GM23338 (cell line): Measurements from ENCODE around the gene PFKFB3.

ENCODE experiments used
- CREB1 ChIP-seq: fragments of 250-450 bp; sonication (Bioruptor Pico); IDR thresholded peaks from 2 replicates; pipeline ENCODE4 v1.5.0; 2020; ENCODE audit warnings: low read depth, mild to moderate bottlenecking, moderate library complexity
- EZH2 ChIP-seq: fragments of 200-600 bp; sonication (generic); IDR thresholded peaks from one replicate; pipeline ENCODE4 v1.8.0; 2017; ENCODE audit warnings: antibody characterized with exemption, mild to moderate bottlenecking, low read depth; ENCODE audit not compliant: unreplicated experiment
- EZH2phosphoT487 ChIP-seq: fragments of 200-600 bp; sonication (generic); IDR thresholded peaks from one replicate; pipeline ENCODE4 v1.8.1; 2018; ENCODE audit warnings: antibody characterized with exemption; ENCODE audit not compliant: unreplicated experiment
- JUNB ChIP-seq: IDR thresholded peaks from one replicate; pipeline ENCODE4 v1.6.1; 2016; ENCODE audit warnings: antibody characterized with exemption; ENCODE audit not compliant: unreplicated experiment
- POLR2AphosphoS5 ChIP-seq: IDR thresholded peaks from 2 replicates; pipeline ENCODE4 v1.6.1; 2016; ENCODE audit warnings: antibody characterized with exemption, low read depth
- STAT1 ChIP-seq: IDR thresholded peaks from one replicate; pipeline ENCODE4 v1.6.1; 2016; ENCODE audit warnings: antibody characterized with exemption; ENCODE audit not compliant: unreplicated experiment
- ZNF331 ChIP-seq: fragments of 250-450 bp; sonication (Bioruptor Pico); IDR thresholded peaks from 2 replicates; pipeline ENCODE4 v1.5.0; 2020; ENCODE audit warnings: low read depth, mild to moderate bottlenecking, moderate library complexity
- TF ChIP-seq, protein P1 (sequence below), 2 experiments: fragments of 200-600 bp in 1 of 2; sonication (generic) in 1 of 2; conservative IDR thresholded peaks; 2 replicates each; pipeline versions ENCODE4 v1.5.1 to v1.6.1; 2016 to 2017; ENCODE audit warnings: antibody characterized with exemption in 2 of 2, low read depth in 2 of 2, mild to moderate bottlenecking in 2 of 2, moderate library complexity in 1 of 2
- TF ChIP-seq, protein P2 (sequence below): IDR thresholded peaks from one replicate; pipeline ENCODE4 v1.6.1; 2018; ENCODE audit warnings: antibody characterized with exemption; ENCODE audit not compliant: unreplicated experiment
- TF ChIP-seq, protein P3 (sequence below): fragments of 250-450 bp; sonication (Bioruptor Pico); IDR thresholded peaks from 2 replicates; pipeline ENCODE4 v1.5.0; 2020; ENCODE audit warnings: mild to moderate bottlenecking, moderate library complexity

DNA sequence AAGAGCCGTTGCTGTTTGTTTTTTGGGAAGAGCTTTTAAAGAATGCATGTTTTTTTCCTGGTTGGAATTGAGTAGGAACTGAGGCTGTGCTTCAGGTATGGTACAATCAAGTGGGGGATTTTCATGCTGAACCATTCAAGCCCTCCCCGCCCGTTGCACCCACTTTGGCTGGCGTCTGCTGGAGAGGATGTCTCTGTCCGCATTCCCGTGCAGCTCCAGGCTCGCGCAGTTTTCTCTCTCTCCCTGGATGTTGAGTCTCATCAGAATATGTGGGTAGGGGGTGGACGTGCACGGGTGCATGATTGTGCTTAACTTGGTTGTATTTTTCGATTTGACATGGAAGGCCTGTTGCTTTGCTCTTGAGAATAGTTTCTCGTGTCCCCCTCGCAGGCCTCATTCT, 31.6 kb downstream of the PFKFB3 start:
- TF ChIP-seq CREB1 (CRISPR knock-in tag): no peak
- TF ChIP-seq, protein P1, sequence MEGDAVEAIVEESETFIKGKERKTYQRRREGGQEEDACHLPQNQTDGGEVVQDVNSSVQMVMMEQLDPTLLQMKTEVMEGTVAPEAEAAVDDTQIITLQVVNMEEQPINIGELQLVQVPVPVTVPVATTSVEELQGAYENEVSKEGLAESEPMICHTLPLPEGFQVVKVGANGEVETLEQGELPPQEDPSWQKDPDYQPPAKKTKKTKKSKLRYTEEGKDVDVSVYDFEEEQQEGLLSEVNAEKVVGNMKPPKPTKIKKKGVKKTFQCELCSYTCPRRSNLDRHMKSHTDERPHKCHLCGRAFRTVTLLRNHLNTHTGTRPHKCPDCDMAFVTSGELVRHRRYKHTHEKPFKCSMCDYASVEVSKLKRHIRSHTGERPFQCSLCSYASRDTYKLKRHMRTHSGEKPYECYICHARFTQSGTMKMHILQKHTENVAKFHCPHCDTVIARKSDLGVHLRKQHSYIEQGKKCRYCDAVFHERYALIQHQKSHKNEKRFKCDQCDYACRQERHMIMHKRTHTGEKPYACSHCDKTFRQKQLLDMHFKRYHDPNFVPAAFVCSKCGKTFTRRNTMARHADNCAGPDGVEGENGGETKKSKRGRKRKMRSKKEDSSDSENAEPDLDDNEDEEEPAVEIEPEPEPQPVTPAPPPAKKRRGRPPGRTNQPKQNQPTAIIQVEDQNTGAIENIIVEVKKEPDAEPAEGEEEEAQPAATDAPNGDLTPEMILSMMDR (conservative IDR thresholded peaks at IDR 0.05; ENCODE audit: low read depth in 2 of 2): no peak
- TF ChIP-seq STAT1: no peak
- TF ChIP-seq POLR2AphosphoS5: no peak
- no peak for TF ChIP-seq EZH2phosphoT487
- no peak for TF ChIP-seq EZH2
- TF ChIP-seq, protein P2, sequence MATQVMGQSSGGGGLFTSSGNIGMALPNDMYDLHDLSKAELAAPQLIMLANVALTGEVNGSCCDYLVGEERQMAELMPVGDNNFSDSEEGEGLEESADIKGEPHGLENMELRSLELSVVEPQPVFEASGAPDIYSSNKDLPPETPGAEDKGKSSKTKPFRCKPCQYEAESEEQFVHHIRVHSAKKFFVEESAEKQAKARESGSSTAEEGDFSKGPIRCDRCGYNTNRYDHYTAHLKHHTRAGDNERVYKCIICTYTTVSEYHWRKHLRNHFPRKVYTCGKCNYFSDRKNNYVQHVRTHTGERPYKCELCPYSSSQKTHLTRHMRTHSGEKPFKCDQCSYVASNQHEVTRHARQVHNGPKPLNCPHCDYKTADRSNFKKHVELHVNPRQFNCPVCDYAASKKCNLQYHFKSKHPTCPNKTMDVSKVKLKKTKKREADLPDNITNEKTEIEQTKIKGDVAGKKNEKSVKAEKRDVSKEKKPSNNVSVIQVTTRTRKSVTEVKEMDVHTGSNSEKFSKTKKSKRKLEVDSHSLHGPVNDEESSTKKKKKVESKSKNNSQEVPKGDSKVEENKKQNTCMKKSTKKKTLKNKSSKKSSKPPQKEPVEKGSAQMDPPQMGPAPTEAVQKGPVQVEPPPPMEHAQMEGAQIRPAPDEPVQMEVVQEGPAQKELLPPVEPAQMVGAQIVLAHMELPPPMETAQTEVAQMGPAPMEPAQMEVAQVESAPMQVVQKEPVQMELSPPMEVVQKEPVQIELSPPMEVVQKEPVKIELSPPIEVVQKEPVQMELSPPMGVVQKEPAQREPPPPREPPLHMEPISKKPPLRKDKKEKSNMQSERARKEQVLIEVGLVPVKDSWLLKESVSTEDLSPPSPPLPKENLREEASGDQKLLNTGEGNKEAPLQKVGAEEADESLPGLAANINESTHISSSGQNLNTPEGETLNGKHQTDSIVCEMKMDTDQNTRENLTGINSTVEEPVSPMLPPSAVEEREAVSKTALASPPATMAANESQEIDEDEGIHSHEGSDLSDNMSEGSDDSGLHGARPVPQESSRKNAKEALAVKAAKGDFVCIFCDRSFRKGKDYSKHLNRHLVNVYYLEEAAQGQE: no peak
- TF ChIP-seq, protein P3, sequence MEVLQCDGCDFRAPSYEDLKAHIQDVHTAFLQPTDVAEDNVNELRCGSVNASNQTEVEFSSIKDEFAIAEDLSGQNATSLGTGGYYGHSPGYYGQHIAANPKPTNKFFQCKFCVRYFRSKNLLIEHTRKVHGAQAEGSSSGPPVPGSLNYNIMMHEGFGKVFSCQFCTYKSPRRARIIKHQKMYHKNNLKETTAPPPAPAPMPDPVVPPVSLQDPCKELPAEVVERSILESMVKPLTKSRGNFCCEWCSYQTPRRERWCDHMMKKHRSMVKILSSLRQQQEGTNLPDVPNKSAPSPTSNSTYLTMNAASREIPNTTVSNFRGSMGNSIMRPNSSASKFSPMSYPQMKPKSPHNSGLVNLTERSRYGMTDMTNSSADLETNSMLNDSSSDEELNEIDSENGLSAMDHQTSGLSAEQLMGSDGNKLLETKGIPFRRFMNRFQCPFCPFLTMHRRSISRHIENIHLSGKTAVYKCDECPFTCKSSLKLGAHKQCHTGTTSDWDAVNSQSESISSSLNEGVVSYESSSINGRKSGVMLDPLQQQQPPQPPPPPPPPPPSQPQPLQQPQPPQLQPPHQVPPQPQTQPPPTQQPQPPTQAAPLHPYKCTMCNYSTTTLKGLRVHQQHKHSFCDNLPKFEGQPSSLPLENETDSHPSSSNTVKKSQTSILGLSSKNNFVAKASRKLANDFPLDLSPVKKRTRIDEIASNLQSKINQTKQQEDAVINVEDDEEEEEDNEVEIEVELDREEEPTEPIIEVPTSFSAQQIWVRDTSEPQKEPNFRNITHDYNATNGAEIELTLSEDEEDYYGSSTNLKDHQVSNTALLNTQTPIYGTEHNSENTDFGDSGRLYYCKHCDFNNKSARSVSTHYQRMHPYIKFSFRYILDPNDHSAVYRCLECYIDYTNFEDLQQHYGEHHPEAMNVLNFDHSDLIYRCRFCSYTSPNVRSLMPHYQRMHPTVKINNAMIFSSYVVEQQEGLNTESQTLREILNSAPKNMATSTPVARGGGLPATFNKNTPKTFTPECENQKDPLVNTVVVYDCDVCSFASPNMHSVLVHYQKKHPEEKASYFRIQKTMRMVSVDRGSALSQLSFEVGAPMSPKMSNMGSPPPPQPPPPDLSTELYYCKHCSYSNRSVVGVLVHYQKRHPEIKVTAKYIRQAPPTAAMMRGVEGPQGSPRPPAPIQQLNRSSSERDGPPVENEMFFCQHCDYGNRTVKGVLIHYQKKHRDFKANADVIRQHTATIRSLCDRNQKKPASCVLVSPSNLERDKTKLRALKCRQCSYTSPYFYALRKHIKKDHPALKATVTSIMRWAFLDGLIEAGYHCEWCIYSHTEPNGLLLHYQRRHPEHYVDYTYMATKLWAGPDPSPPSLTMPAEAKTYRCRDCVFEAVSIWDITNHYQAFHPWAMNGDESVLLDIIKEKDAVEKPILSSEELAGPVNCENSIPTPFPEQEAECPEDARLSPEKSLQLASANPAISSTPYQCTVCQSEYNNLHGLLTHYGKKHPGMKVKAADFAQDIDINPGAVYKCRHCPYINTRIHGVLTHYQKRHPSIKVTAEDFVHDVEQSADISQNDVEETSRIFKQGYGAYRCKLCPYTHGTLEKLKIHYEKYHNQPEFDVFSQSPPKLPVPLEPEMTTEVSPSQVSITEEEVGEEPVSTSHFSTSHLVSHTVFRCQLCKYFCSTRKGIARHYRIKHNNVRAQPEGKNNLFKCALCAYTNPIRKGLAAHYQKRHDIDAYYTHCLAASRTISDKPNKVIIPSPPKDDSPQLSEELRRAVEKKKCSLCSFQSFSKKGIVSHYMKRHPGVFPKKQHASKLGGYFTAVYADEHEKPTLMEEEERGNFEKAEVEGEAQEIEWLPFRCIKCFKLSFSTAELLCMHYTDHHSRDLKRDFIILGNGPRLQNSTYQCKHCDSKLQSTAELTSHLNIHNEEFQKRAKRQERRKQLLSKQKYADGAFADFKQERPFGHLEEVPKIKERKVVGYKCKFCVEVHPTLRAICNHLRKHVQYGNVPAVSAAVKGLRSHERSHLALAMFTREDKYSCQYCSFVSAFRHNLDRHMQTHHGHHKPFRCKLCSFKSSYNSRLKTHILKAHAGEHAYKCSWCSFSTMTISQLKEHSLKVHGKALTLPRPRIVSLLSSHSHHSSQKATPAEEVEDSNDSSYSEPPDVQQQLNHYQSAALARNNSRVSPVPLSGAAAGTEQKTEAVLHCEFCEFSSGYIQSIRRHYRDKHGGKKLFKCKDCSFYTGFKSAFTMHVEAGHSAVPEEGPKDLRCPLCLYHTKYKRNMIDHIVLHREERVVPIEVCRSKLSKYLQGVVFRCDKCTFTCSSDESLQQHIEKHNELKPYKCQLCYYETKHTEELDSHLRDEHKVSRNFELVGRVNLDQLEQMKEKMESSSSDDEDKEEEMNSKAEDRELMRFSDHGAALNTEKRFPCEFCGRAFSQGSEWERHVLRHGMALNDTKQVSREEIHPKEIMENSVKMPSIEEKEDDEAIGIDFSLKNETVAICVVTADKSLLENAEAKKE (CRISPR knock-in tag): no peak
- no peak for TF ChIP-seq ZNF331 (CRISPR knock-in tag)
- TF ChIP-seq JUNB: no peak
